ENCODE results near the gene MBD1. TPM values are rescaled to one million over a fixed set of nuclear protein-coding genes. Genes with fewer than 3 reads are reported as not detected.

Gene MBD1
- total and polyA plus RNA-seq, 3 donors from 2014 or later: 181 to 225 (median 200) TPM

GRCh38 chr18:50315100-50315871 lies 34.0 kb upstream of the MBD1 start:
- no peaks in the 10 kb centered on the region for H3K9me3 ChIP-seq
- no peaks in the 10 kb centered on the region for H3K27me3 ChIP-seq
- no peaks in the 10 kb centered on the region for H3K36me3 ChIP-seq (ENCODE audit: low read depth, missing control alignments)
- H3K4me3 ChIP-seq: no peak overlapping the region
- TF ChIP-seq POLR2A (IDR thresholded peaks at IDR 0.05) (no peak), CTCF (IDR thresholded peaks at IDR 0.05) (no peak)
- 62 to 64% methylated on average over 5 of the region's 5 CpGs for WGBS, 2 donors
- DNase-seq: no peak
- no peaks in the 10 kb centered on the region for H3K4me1 ChIP-seq
- intact Hi-C loops (cut with DNase I; ENCODE audit: low total_unique reads): no loop called here
- no peak overlapping the region for H3K27ac ChIP-seq

- H3K36me3 ChIP-seq (ENCODE audit: low read depth, missing control alignments): no peaks in the 10 kb centered on the region
- no peak overlapping the region for H3K27ac ChIP-seq
- H3K9me3 ChIP-seq: no peaks in the 10 kb centered on the region
- intact Hi-C loops (cut with DNase I; ENCODE audit: low total_unique reads): no loop called here
- no peak overlapping the region for H3K4me3 ChIP-seq
- no peaks in the 10 kb centered on the region for H3K4me1 ChIP-seq
- TF ChIP-seq POLR2A (IDR thresholded peaks at IDR 0.05) (no peak), CTCF (IDR thresholded peaks at IDR 0.05) (no peak)
- 55 to 59% methylated on average over 2 of the region's 2 CpGs for WGBS, 2 donors
- no peaks in the 10 kb centered on the region for H3K27me3 ChIP-seq
- no peak for DNase-seq
These were observed 32.6 kb upstream of the MBD1 start for GRCh38 chr18:50313873-50314460.

- 88 to 95% methylated on average over 2 of the region's 2 CpGs for WGBS, 2 donors
- no peak for DNase-seq
- Histone ChIP-seq H3K9me3 (no peaks in the 10 kb centered on the region), H3K4me3 (no peak overlapping the region), H3K4me1 (no peaks in the 10 kb centered on the region), H3K27ac (no peak overlapping the region), H3K27me3 (no peaks in the 10 kb centered on the region), H3K36me3 (ENCODE audit: low read depth, missing control alignments) (no peaks in the 10 kb centered on the region)
- intact Hi-C loops (cut with DNase I; ENCODE audit: low total_unique reads): no loop called here
- TF ChIP-seq POLR2A (IDR thresholded peaks at IDR 0.05) (no peak), CTCF (IDR thresholded peaks at IDR 0.05) (no peak)
These were observed 31.8 kb upstream of the MBD1 start for GRCh38 chr18:50313031-50313607.

GRCh38 chr18:50312296-50313030 lies 31.1 kb upstream of the MBD1 start:
- no peaks in the 10 kb centered on the region for H3K27me3 ChIP-seq
- 83 to 87% methylated on average over 7 of the region's 7 CpGs for WGBS, 2 donors
- H3K4me3 ChIP-seq: no peak overlapping the region
- intact Hi-C loops (cut with DNase I; ENCODE audit: low total_unique reads): no loop called here
- no peak for DNase-seq
- TF ChIP-seq POLR2A (IDR thresholded peaks at IDR 0.05) (no peak), CTCF (IDR thresholded peaks at IDR 0.05) (no peak)
- no peaks in the 10 kb centered on the region for H3K36me3 ChIP-seq (ENCODE audit: low read depth, missing control alignments)
- no peak overlapping the region for H3K27ac ChIP-seq
- H3K9me3 ChIP-seq: no peaks in the 10 kb centered on the region
- no peaks in the 10 kb centered on the region for H3K4me1 ChIP-seq

Measured in testis (tissue), 3 donors.